Stomach (tissue), 19 donors: ENCODE results near the gene OR2T3. TPM values are rescaled to one million over a fixed set of nuclear protein-coding genes. Genes with fewer than 3 reads are reported as not detected.
"Not testable (repeated sequence)": the region's sequence is repeated elsewhere in the genome, so short reads cannot be mapped to it uniquely, and the experiment has no call there.

ENCODE experiments used
- DNase-seq, 2 donors: peaks; one replicate each; pipeline versions ENCODE4 v3.0.0 to v3.0.0-alpha.2; 2013 to 2019
- H3K27ac ChIP-seq, 5 donors: fragments of 200-600 bp in 4 of 5; sonication (generic) in 4 of 5; one replicate each; pipeline ENCODE4 v1.5.1; 2013 to 2019; ENCODE audit warnings: mild to moderate bottlenecking in 1 of 5, moderate library complexity in 1 of 5
- H3K27me3 ChIP-seq, 3 donors: fragments of 200-600 bp; sonication (generic); one replicate each; pipeline ENCODE4 v1.5.1; 2017 to 2019; ENCODE audit warnings: mixed run types in 1 of 3
- H3K36me3 ChIP-seq, 4 donors: fragments of 200-600 bp; sonication (generic); 1 replicate in 3 of 4; 2 replicates in 1 of 4; pipeline ENCODE4 v1.5.1; 2016 to 2019
- H3K4me1 ChIP-seq, 4 donors: fragments of 200-600 bp; sonication (generic); one replicate each; pipeline ENCODE4 v1.5.1; 2016 to 2019
- H3K4me3 ChIP-seq, 4 donors: fragments of 200-600 bp; sonication (generic) in 3 of 4; one replicate each; pipeline ENCODE4 v1.5.1; 2016 to 2019; ENCODE audit warnings: mild to moderate bottlenecking in 1 of 4
- H3K9me3 ChIP-seq, 4 donors: fragments of 200-600 bp; sonication (generic); one replicate each; pipeline ENCODE4 v1.5.1; 2016 to 2019
- WGBS, 5 donors: extraction: QIAGEN DNeasy Blood & Tissue Kit in 3 of 5; methylation state at CpG; one replicate each; pipeline versions ENCODE4 v1.1.5 to v1.1.7; 2013 to 2018; 5-methylcytosine and 5-hydroxymethylcytosine counted together
- intact Hi-C: fragments of 100-400 bp; cut with DNase I; formaldehyde crosslinking; loops from one replicate; pipeline ENCODE4 v1.15.1; 2023; ENCODE audit warnings: low total_unique reads
- long read RNA-seq, 10 donors: transcript quantifications; one replicate each; lab custom pipeline, GENCODE V29; 2026
- polyA plus RNA-seq, 3 donors: library from polyadenylated mRNA; stranded (reverse); fragments of 200-250 nt; gene quantifications; one replicate each; pipeline ENCODE4 v1.2.3, GENCODE V29; 2013
- total RNA-seq, 5 donors: library from RNA; depleted of rRNA; stranded (reverse); fragments of >200 nt; gene quantifications; one replicate each; pipeline versions ENCODE4 v1.1.0 to v1.2.3, GENCODE V29; 2014 to 2016
- donor health status: healthy with polysubstance abuse.
- donor health status: Bipolar disorder and iron deficiency.
- donor health status: healthy.

OR2T3 gene, protein sequence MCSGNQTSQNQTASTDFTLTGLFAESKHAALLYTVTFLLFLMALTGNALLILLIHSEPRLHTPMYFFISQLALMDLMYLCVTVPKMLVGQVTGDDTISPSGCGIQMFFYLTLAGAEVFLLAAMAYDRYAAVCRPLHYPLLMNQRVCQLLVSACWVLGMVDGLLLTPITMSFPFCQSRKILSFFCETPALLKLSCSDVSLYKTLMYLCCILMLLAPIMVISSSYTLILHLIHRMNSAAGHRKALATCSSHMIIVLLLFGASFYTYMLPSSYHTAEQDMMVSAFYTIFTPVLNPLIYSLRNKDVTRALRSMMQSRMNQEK
- total RNA-seq (not detected), polyA plus RNA-seq (not detected)
- long read RNA-seq, donor 1 = 0 reads
- long read RNA-seq, donor 2 = 0 reads
- long read RNA-seq, donor 3 = 0 reads
- long read RNA-seq, donor 4 = 0 reads
- long read RNA-seq, donor 5 = 0 reads
- long read RNA-seq, donor 6 = 0 reads
- long read RNA-seq, donor 7 = 0 reads
- long read RNA-seq, donor 8 = 0 reads
- long read RNA-seq, donor 9 = 0 reads
- long read RNA-seq, donor 10 = 0 reads

GRCh38 chr1:248473051-248473450 lies at the start of gene OR2T3:
Gene OR2T3 (plus strand): TSS chr1:248473351. CDS start chr1:248473351, 0 bp downstream.
- H3K36me3 ChIP-seq, H3K9me3 ChIP-seq, H3K27ac ChIP-seq, H3K27me3 ChIP-seq, DNase-seq, H3K4me1 ChIP-seq, intact Hi-C loops, H3K4me3 ChIP-seq: not testable (repeated sequence)
- 59 to 85% (median 77%) methylated on average over 1 to 2 of the region's 2 CpGs for WGBS, 5 donors

GRCh38 chr1:248427526-248428191 lies 45.5 kb upstream of the OR2T3 start:
- H3K9me3 ChIP-seq, intact Hi-C loops, H3K36me3 ChIP-seq, H3K4me1 ChIP-seq, H3K27me3 ChIP-seq, H3K4me3 ChIP-seq, DNase-seq, H3K27ac ChIP-seq: not testable (repeated sequence)
- 43 to 54% (median 52%) methylated on average over 3 of the region's 3 CpGs for WGBS, 5 donors

- H3K9me3 ChIP-seq, H3K27ac ChIP-seq, DNase-seq, H3K36me3 ChIP-seq, H3K4me1 ChIP-seq, H3K27me3 ChIP-seq, H3K4me3 ChIP-seq, intact Hi-C loops: not testable (repeated sequence)
- WGBS, 5 donors = 59 to 86% (median 85%) methylated on average over 3 of the region's 3 CpGs
These were observed 45.0 kb upstream of the OR2T3 start for GRCh38 chr1:248428192-248428533.

DNA sequence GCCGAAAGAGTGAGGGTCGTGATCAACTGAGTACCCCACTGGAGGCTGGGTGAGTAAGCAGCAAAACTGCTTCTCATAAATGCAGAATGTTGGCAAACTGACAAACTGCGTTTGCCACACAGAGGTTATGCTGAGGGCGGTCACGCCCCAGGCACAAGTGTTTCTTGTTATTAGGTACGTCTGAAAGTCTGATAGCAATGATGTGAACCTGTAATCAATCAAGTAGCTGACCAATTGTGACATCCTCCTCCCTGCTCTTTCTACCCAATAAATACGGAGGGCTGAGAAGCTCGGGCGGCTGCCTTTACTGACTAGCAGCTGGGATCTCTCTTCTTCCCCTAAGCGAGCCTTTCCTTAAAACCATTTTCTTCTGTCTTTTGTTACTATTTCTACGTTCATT lies 41.5 kb upstream of the OR2T3 start:
- intact Hi-C loops, H3K9me3 ChIP-seq, DNase-seq, H3K27me3 ChIP-seq, H3K27ac ChIP-seq, H3K4me3 ChIP-seq, H3K4me1 ChIP-seq, H3K36me3 ChIP-seq: not testable (repeated sequence)
- WGBS, 5 donors = 50 to 62% (median 57%) methylated on average over 10 to 11 of the region's 11 CpGs

GRCh38 chr1:248432201-248432600 lies 41.0 kb upstream of the OR2T3 start:
- H3K4me1 ChIP-seq, H3K27me3 ChIP-seq, H3K9me3 ChIP-seq, DNase-seq, H3K4me3 ChIP-seq, H3K27ac ChIP-seq, intact Hi-C loops, H3K36me3 ChIP-seq: not testable (repeated sequence)
- WGBS, 5 donors = 59 to 70% (median 70%) methylated on average over 4 of the region's 4 CpGs

DNA sequence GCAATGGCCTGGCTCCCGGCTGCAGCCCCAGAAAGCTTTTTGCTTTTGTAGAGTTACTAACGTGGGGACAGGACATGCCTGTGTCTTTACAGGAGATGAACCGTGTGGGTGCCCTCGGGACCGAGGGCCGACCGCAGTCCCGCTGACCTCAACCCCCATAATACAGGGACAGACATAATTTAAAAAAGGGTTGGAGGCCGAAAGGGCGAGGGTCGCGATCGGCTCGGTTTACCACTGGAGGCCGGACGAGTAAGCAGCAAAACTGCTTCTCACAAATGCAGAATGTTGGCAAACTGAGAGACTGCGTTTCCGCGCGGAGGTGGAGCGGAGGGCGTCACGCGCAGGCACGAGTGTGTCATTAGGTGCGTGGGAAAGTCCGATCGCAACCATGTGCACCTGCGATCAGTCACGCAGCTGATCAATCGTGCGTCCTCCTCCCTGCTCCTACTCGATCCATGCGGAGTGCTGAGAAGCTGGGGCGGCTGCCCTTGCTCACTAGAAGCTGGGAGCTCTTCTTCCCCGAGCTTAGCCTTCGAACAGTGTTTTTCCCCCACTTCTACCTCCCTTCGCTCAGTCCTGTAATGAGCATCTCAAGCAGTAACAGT lies 39.2 kb upstream of the OR2T3 start:
- H3K27ac ChIP-seq, H3K4me1 ChIP-seq, H3K4me3 ChIP-seq, DNase-seq, intact Hi-C loops, H3K36me3 ChIP-seq, H3K27me3 ChIP-seq, H3K9me3 ChIP-seq: not testable (repeated sequence)
- WGBS, 5 donors = 93 to 99% (median 95%) methylated on average over 16 to 36 of the region's 38 CpGs

GRCh38 chr1:248434913-248435312 lies 38.2 kb upstream of the OR2T3 start:
- H3K9me3 ChIP-seq, DNase-seq, H3K27me3 ChIP-seq, H3K4me3 ChIP-seq, H3K27ac ChIP-seq, H3K36me3 ChIP-seq, H3K4me1 ChIP-seq, intact Hi-C loops: not testable (repeated sequence)
- 73 to 98% (median 89%) methylated on average over 4 to 6 of the region's 6 CpGs for WGBS, 5 donors

DNA sequence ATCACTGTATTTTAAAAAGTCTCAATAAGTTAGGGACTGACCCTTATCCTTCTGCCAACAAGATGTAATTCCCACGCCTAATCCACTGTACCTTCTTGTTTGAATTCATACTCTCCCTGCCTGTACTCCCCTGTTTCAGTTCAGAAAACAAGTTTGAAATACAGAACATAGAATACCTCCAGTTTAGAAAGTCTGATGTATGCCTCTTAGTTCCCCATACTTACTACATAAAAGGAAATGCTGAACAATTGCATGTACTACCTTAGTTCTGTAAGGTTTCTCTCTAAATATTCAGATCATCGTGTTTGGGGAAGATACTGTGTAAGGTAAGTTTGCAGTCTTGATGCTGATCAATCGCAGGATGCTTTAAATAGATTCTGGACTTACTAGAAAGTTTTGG lies 36.8 kb upstream of the OR2T3 start:
- DNase-seq, H3K27ac ChIP-seq, H3K36me3 ChIP-seq, H3K4me3 ChIP-seq, H3K4me1 ChIP-seq, H3K9me3 ChIP-seq, intact Hi-C loops, H3K27me3 ChIP-seq: not testable (repeated sequence)
- WGBS, 5 donors = 64 to 74% (median 72%) methylated on average over 3 of the region's 3 CpGs

DNA sequence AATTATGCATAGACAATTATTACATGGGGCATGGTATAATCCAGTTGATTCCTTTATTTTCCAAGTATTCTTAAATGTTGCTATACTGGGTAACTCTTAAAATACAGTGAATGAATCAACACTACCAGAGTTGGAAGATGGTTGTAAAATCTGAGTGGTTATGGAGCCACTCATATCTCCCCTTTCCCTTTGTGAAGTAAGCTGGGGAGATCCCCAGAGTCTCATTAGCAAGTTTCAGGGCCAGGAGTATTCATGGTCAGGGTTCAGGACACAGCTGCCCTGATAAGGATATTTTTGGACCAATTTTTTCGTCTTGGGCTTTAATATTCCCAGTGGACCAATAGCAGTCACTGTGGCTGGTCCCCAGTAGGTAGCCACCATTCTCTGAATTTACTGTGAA lies 34.5 kb upstream of the OR2T3 start:
- H3K27ac ChIP-seq, intact Hi-C loops: not testable (repeated sequence)
- 38 to 69% (median 48%) methylated on average over 1 of the region's 1 CpG for WGBS, 5 donors

DNA sequence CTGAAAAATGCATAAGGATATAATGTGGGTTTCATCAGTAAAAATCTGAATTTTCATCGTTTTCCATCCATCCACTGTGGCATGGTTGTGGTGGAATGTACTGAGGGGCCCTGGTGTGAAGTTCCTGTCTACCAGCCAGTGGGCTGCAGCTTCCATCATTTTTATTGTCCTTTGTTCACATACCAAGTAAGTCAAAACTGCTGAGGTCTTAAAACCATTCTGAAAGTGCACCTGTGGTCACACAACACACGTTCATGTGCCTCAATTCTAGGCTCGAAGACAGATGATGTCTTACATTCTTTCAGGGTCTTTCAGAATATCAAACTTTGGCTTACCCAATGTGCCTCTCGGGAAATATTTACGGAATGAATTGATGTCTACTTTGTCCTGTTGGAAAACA lies 33.9 kb upstream of the OR2T3 start:
- H3K9me3 ChIP-seq, H3K27me3 ChIP-seq, H3K4me1 ChIP-seq, H3K27ac ChIP-seq, DNase-seq, intact Hi-C loops, H3K4me3 ChIP-seq, H3K36me3 ChIP-seq: not testable (repeated sequence)
- WGBS, 5 donors = 58 to 70% (median 66%) methylated on average over 5 of the region's 5 CpGs

More for the DNA sequence above, 34.5 kb upstream of the OR2T3 start:
- not testable (repeated sequence) for H3K4me3 ChIP-seq, H3K9me3 ChIP-seq, H3K27me3 ChIP-seq, DNase-seq, H3K36me3 ChIP-seq, H3K4me1 ChIP-seq

GRCh38 chr1:248442500-248443277 lies 30.5 kb upstream of the OR2T3 start:
- intact Hi-C loops, H3K9me3 ChIP-seq, DNase-seq: not testable (repeated sequence)

More at GRCh38 chr1:248442500-248443277, 30.5 kb upstream of the OR2T3 start:
- H3K4me3 ChIP-seq, H3K36me3 ChIP-seq, H3K27me3 ChIP-seq, H3K27ac ChIP-seq, H3K4me1 ChIP-seq: not testable (repeated sequence)
- 44 to 81% (median 73%) methylated on average over 1 of the region's 2 CpGs for WGBS, 5 donors
